ENCODE results near the gene MED23. TPM values are rescaled to one million over a fixed set of nuclear protein-coding genes. Genes with fewer than 3 reads are reported as not detected.
"Not testable (repeated sequence)": the region's sequence is repeated elsewhere in the genome, so short reads cannot be mapped to it uniquely, and the experiment has no call there.

Gene MED23
- total RNA-seq, 1 donor from 2014 or later, result 40.1 TPM

GRCh38 chr6:131574686-131575085 lies 53.4 kb downstream of the MED23 start:
- intact Hi-C loops (cut with micrococcal nuclease), result no loop called here

GRCh38 chr6:131574133-131574532 lies 53.9 kb downstream of the MED23 start:
- intact Hi-C loops (cut with micrococcal nuclease), result no loop called here

GRCh38 chr6:131572686-131573415 lies 55.2 kb downstream of the MED23 start, which contains the start of gene ARG1:
Gene ARG1, plus strand, starts transcription at chr6:131573226. Its CDS starts 57 bp downstream, at chr6:131573283.
- intact Hi-C loops (cut with micrococcal nuclease), result no loop called here

- intact Hi-C loops (cut with micrococcal nuclease), result no loop called here
Measured at GRCh38 chr6:131568726-131569125, 59.3 kb downstream of the MED23 start.

- intact Hi-C loops (cut with micrococcal nuclease), result no loop called here
Measured at GRCh38 chr6:131565056-131565455, 63.0 kb downstream of the MED23 start.

GRCh38 chr6:131561925-131562707 lies 65.9 kb downstream of the MED23 start:
- intact Hi-C loops (cut with micrococcal nuclease), result no loop called here

GRCh38 chr6:131558922-131559321 lies 69.1 kb downstream of the MED23 start:
- intact Hi-C loops (cut with micrococcal nuclease), result no loop called here

- intact Hi-C loops (cut with micrococcal nuclease), result no loop called here
Measured at GRCh38 chr6:131555992-131556391, 72.0 kb downstream of the MED23 start.

GRCh38 chr6:131552572-131552971 lies 75.5 kb downstream of the MED23 start:
- intact Hi-C loops (cut with micrococcal nuclease), result no loop called here

- intact Hi-C loops (cut with micrococcal nuclease), result no loop called here
Measured at GRCh38 chr6:131551902-131552301, 76.1 kb downstream of the MED23 start.

GRCh38 chr6:131549811-131550210 lies 78.2 kb downstream of the MED23 start:
- intact Hi-C loops (cut with micrococcal nuclease), result no loop called here

- intact Hi-C loops (cut with micrococcal nuclease), result no loop called here
Measured at GRCh38 chr6:131548441-131548840, 79.6 kb downstream of the MED23 start.

- intact Hi-C loops (cut with micrococcal nuclease), result no loop called here
Measured at GRCh38 chr6:131547488-131547887, 80.6 kb downstream of the MED23 start.

GRCh38 chr6:131545317-131545716 lies 82.7 kb downstream of the MED23 start:
- intact Hi-C loops (cut with micrococcal nuclease), result no loop called here

GRCh38 chr6:131538615-131539014 lies 89.4 kb downstream of the MED23 start:
- intact Hi-C loops (cut with micrococcal nuclease), result not testable (repeated sequence)

- intact Hi-C loops (cut with micrococcal nuclease), result loop anchor here (5.0 kb wide), 2 partner anchors 90 to 250 kb away; no protein-coding TSS in a partner anchor
Measured at GRCh38 chr6:131532580-131533039, 95.4 kb downstream of the MED23 start.

GRCh38 chr6:131531681-131532080 lies 96.4 kb downstream of the MED23 start:
- intact Hi-C loops (cut with micrococcal nuclease), result loop anchor here (5.0 kb wide), 2 partner anchors 89 to 249 kb away; no protein-coding TSS in a partner anchor

GRCh38 chr6:131530936-131531335 lies 97.1 kb downstream of the MED23 start:
- intact Hi-C loops (cut with micrococcal nuclease), result loop anchor here (5.0 kb wide), 2 partner anchors 89 to 249 kb away; no protein-coding TSS in a partner anchor

GRCh38 chr6:131524695-131525336 lies 103.2 kb downstream of the MED23 start:
- intact Hi-C loops (cut with micrococcal nuclease), result no loop called here

GRCh38 chr6:131523988-131524673 lies 103.9 kb downstream of the MED23 start:
- intact Hi-C loops (cut with micrococcal nuclease), result no loop called here

Measured in T-helper 1 cell treated with Interleukin-12 subunit alpha and Interleukin-12 subunit beta and Interleukin-4 antibody, amounts not matched to agents 30 ng/mL and 1 ng/mL, for 36 hours (primary cell).